Uterus (tissue), 4 donors: ENCODE measurements around the gene PID1. TPM values are rescaled to one million over a fixed set of nuclear protein-coding genes. Genes with fewer than 3 reads are reported as not detected.

ENCODE experiments used
- DNase-seq, 2 donors: peaks; one replicate each; pipeline ENCODE4 v3.0.0-alpha.2; 2019 to 2020
- H3K27ac ChIP-seq, 2 donors: fragments of 200-600 bp; sonication (generic); 1 replicate in 1 of 2; 2 replicates in 1 of 2; pipeline ENCODE4 v1.5.1; 2016 to 2018
- H3K27me3 ChIP-seq, 2 donors: fragments of 200-600 bp; sonication (generic); one replicate each; pipeline ENCODE4 v1.5.1; 2018 to 2019; ENCODE audit warnings: control low read depth in 1 of 2
- H3K36me3 ChIP-seq, 2 donors: fragments of 200-600 bp; sonication (generic); one replicate each; pipeline ENCODE4 v1.5.1; 2019; ENCODE audit warnings: control low read depth in 1 of 2
- H3K4me1 ChIP-seq, 2 donors: fragments of 200-600 bp; sonication (generic); one replicate each; pipeline ENCODE4 v1.5.1; 2018 to 2019; ENCODE audit warnings: control low read depth in 1 of 2
- H3K4me3 ChIP-seq, 2 donors: fragments of 200-600 bp; sonication (generic); 1 replicate in 1 of 2; 2 replicates in 1 of 2; pipeline ENCODE4 v1.5.1; 2018 to 2019; ENCODE audit warnings: mild to moderate bottlenecking in 1 of 2
- H3K9me3 ChIP-seq, 2 donors: fragments of 200-600 bp; sonication (generic); one replicate each; pipeline ENCODE4 v1.5.1; 2019; ENCODE audit warnings: control low read depth in 1 of 2
- CTCF ChIP-seq, 4 experiments: fragments of 200-600 bp in 2 of 4; fragments of 450-650 bp in 2 of 4; sonication (generic) in 2 of 4; IDR thresholded peaks; one replicate each; pipeline ENCODE4 v1.5.1; 2016 to 2019; ENCODE audit warnings: antibody characterized with exemption in 4 of 4, mild to moderate bottlenecking in 2 of 4, moderate library complexity in 1 of 4
- POLR2A ChIP-seq, 2 donors: fragments of 450-650 bp; IDR thresholded peaks; one replicate each; pipeline ENCODE4 v1.6.1; 2016; ENCODE audit warnings: antibody characterized with exemption in 2 of 2, mild to moderate bottlenecking in 1 of 2, moderate library complexity in 1 of 2
- intact Hi-C: fragments of 100-400 bp; cut with DNase I; formaldehyde crosslinking; loops from one replicate; pipeline ENCODE4 v1.15.1; 2023; ENCODE audit warnings: low total_unique reads
- total RNA-seq, 4 donors: library from RNA; depleted of rRNA in 3 of 4; stranded (reverse); fragments of >200 nt in 3 of 4; gene quantifications; one replicate each; pipeline versions ENCODE4 v1.1.0 to v1.2.4, GENCODE V29; 2014 to 2023
- donor health status: DM: yes; HTN: yes; CAD: no.

The PID1 gene
- total RNA-seq, 4 donors from 2014 or later, result 26.4 to 48.5 (median 37.1) TPM

GRCh38 chr2:229137639-229138038 lies 133.4 kb downstream of the PID1 start:
- TF ChIP-seq POLR2A (IDR thresholded peaks at IDR 0.05), result no peak
- no peak for TF ChIP-seq CTCF (IDR thresholded peaks at IDR 0.05)
- H3K4me1 ChIP-seq, result no peaks in the 10 kb centered on the region
- H3K36me3 ChIP-seq, result no peaks in the 10 kb centered on the region
- no peak for DNase-seq
- no peaks in the 10 kb centered on the region for H3K27me3 ChIP-seq
- no peak overlapping the region for H3K27ac ChIP-seq
- H3K4me3 ChIP-seq, result no peak overlapping the region
- intact Hi-C loops, result no loop called here
- no peaks in the 10 kb centered on the region for H3K9me3 ChIP-seq

- Histone ChIP-seq H3K9me3 (no peaks in the 10 kb centered on the region), H3K4me3 (no peak overlapping the region), H3K36me3 (no peaks in the 10 kb centered on the region), H3K27me3 (no peaks in the 10 kb centered on the region), H3K4me1 (no peaks in the 10 kb centered on the region), H3K27ac (no peak overlapping the region)
- intact Hi-C loops, result no loop called here
- no peak for DNase-seq
- no peak for TF ChIP-seq CTCF (IDR thresholded peaks at IDR 0.05)
Observed at GRCh38 chr2:229137066-229137465, 134.0 kb downstream of the PID1 start.

- no peak overlapping the region for H3K4me3 ChIP-seq
- DNase-seq, result no peak
- H3K27me3 ChIP-seq, result no peaks in the 10 kb centered on the region
- no peaks in the 10 kb centered on the region for H3K9me3 ChIP-seq
- H3K4me1 ChIP-seq, result no peaks in the 10 kb centered on the region
- no peaks in the 10 kb centered on the region for H3K36me3 ChIP-seq
- intact Hi-C loops, result no loop called here
- H3K27ac ChIP-seq, result no peak overlapping the region
- TF ChIP-seq CTCF (IDR thresholded peaks at IDR 0.05) (peak in 3 of 4 experiments; percentile 14 to 40 (median 24)), POLR2A (IDR thresholded peaks at IDR 0.05) (no peak)
Observed at GRCh38 chr2:229133155-229133772, 137.8 kb downstream of the PID1 start.

GRCh38 chr2:229132236-229132635 lies 138.9 kb downstream of the PID1 start:
- intact Hi-C loops, result no loop called here
- TF ChIP-seq POLR2A (IDR thresholded peaks at IDR 0.05) (no peak), CTCF (IDR thresholded peaks at IDR 0.05) (no peak)
- Histone ChIP-seq H3K4me3 (no peak overlapping the region), H3K27ac (no peak overlapping the region), H3K36me3 (no peaks in the 10 kb centered on the region), H3K9me3 (no peaks in the 10 kb centered on the region), H3K4me1 (no peaks in the 10 kb centered on the region), H3K27me3 (no peaks in the 10 kb centered on the region)
- no peak for DNase-seq

GRCh38 chr2:229130522-229130921 lies 140.6 kb downstream of the PID1 start:
- H3K9me3 ChIP-seq, result no peaks in the 10 kb centered on the region
- no peaks in the 10 kb centered on the region for H3K27me3 ChIP-seq
- H3K36me3 ChIP-seq, result no peaks in the 10 kb centered on the region
- no peaks in the 10 kb centered on the region for H3K4me1 ChIP-seq
- H3K4me3 ChIP-seq, result no peak overlapping the region
- no peak overlapping the region for H3K27ac ChIP-seq
- TF ChIP-seq POLR2A (IDR thresholded peaks at IDR 0.05) (no peak), CTCF (IDR thresholded peaks at IDR 0.05) (no peak)
- no peak for DNase-seq
- intact Hi-C loops, result no loop called here
